ENCODE data around the gene SGIP1.
"Not testable (repeated sequence)": the region's sequence is repeated elsewhere in the genome, so short reads cannot be mapped to it uniquely, and the experiment has no call there.

Gene SGIP1

DNA sequence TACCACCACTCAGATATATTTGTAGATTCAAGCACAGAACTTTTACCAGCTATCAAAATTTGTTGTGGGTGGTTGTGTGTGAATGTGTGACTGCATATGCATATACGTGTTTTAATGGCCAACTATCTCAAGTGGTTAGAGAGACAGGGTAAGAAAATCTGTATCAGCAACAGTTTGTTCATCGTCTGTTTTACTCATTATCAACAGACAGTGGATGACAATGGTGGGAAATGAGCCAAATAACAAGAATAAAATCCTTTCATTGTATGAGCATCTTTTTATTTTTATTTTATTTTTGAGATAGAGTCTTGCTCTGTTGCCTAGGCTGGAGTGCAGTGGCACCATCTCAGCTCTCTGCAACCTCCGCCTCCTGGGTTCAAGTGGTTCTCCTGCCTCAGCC lies 195.6 kb downstream of the SGIP1 start:
- DNase-seq (ENCODE audit: low read depth), result no peak

DNA sequence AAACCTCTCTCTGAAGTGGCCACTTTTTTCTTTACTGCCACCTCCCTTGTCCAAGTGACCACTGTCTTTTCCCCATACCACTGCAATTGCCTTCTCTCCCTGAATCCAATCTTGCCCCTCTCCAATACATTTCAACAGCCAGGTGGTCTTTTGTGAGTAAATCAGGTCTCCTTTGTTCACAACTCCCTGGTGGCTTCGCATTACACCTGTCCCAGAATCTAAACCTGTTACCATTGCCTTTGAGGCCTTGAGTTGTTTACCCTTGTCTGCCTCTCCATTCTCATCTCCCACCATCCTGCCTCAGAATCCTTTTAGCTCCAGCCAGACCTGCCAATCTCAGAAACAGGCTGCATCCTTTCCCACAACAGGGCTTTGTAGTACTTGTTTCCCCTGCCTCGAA lies 196.5 kb downstream of the SGIP1 start:
- no peak for DNase-seq (ENCODE audit: low read depth)

DNA sequence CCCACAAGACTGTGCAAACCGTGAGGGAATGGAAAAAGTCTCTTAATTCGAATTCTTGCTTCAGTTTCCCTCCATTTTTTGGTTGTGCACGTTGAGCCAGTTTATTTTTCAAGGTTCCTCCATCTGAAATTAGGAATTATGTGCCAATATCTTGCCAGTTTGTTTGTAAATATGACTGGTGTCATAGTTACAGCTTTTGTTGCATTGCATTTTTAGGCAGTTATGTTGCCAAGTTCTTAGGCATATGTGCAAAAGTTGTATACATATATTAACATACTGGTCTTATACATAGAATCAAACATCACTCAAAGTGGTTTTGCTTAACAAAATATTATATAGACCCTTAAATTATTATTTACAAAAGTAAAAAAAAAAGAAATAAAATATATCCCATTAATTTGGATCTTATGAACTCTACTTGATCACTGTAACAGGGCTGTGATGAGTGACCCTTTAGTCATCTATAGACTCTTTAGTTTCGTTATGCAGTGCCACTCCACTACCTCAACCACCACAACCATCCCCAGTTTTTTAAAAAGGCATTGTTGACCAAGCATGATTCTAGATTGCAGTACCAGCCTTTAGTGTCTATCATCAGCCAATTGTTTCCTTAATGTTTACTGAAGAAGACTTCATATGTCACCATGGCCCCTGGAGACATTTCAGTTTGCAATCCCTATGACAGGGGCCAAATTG lies 197.4 kb downstream of the SGIP1 start:
- no peak for DNase-seq (ENCODE audit: low read depth)

GRCh38 chr1:66732407-66733166 lies 198.6 kb downstream of the SGIP1 start:
- peak; percentile 22 for DNase-seq (ENCODE audit: low read depth)

GRCh38 chr1:66733348-66734017 lies 199.5 kb downstream of the SGIP1 start:
- peak; percentile 10 for DNase-seq (ENCODE audit: low read depth)

DNA sequence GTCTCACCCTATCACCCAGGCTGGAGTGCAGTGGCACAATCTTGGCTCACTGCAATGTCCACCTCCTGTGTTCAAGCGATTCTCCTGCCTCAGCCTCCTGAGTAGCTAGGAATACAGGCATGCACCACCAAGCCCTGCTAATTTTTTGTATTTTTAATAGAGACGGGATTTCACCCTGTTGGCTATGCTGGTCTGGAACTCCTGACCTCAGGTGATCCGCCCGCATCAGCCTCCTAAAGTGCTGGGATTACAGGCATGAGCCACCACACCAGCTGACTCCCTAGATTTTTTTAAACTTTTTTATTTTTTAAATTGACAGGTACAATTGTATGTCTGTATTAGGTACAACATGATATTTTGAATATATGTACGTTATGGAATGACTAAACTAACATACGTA lies 200.6 kb downstream of the SGIP1 start:
- DNase-seq (ENCODE audit: low read depth), result not testable (repeated sequence)

GRCh38 chr1:66737836-66738235 lies 203.9 kb downstream of the SGIP1 start:
- no peak for DNase-seq (ENCODE audit: low read depth)

GRCh38 chr1:66739401-66740157 lies 205.6 kb downstream of the SGIP1 start:
- no peak for DNase-seq (ENCODE audit: low read depth)

- DNase-seq (ENCODE audit: low read depth), result no peak
Observed at GRCh38 chr1:66745451-66745850, 211.5 kb downstream of the SGIP1 start.

DNA sequence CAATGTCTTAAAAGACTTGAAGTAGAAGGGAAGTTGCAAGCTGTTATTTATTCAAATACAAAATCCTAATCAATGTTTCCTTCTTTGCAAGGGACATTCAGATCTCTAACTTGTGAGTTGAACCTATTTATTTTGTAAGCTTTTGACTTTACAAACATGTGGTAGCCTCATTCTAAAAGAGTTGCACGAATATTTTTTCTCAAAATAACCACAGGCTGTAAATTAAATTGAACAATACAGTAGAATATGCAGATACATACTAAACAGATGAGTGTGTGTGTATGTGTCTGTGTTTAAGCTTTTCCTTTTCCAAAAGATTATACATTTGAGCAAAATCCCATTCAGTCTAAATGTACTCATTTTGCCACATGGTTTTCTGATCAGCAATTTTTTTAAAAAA lies 213.5 kb downstream of the SGIP1 start:
- DNase-seq (ENCODE audit: low read depth), result peak; percentile 26

DNA sequence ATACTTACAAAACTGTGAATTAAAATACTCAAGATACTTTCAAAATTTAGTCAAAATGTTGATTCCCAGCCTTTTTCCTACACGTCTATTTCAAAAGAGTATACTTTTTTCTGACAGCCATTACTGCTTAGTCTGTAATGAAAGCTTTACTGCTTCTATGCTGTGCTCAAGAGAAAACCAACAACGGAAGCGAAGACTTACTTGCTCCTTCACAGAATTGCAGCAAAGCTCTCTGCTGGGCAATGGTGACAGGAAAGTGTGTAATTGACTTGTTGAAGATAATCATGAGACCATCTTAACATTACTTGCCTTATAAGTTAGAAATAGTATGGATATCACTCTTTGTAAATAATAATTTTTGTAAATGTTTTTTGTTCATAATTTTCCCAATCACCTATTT lies 216.6 kb downstream of the SGIP1 start:
- no peak for DNase-seq (ENCODE audit: low read depth)

GRCh38 chr1:66751160-66751559 lies 217.2 kb downstream of the SGIP1 start:
- DNase-seq (ENCODE audit: low read depth), result no peak

DNA sequence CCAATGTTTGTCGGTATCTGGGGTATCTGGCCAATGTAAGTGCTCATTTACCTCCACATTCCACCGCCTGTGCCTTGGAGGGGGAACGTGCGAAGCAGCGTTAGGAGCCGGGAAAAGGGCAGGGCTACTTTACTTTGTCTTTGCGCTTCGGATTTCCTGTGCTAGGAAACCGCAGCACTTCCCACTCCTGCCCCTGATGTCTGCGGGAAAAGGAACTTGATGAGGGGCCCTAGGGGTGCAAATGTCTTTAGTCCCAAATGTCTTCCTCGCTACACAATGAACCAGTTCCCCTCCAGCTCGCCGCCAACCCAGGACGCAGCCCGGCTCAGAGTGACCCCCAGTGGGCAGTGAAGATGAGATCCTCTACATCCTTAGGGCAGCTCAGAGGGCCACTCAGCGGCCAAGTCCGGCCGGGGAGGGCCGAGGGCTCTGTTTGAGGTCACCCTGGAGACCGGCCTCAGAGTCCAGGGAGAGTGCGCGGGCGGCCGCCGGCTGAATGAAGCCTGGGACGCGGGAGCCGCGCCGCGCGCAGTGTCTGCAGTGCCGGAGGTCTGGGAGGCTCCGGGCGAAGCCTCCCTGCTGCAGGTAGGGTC lies 218.1 kb downstream of the SGIP1 start, which contains the start of gene DYNLT5:
TSS of gene DYNLT5 (plus strand) at position 460 of the 593 bp plus-strand sequence. CDS start 2,200 bp downstream, outside the sequence.
- peak; percentile 42 for DNase-seq (ENCODE audit: low read depth)

- DNase-seq (ENCODE audit: low read depth), result no peak
Observed at GRCh38 chr1:66752671-66753371, 218.9 kb downstream of the SGIP1 start.

- no peak for DNase-seq (ENCODE audit: low read depth)
Observed at GRCh38 chr1:66757722-66758240, 223.8 kb downstream of the SGIP1 start.

- DNase-seq (ENCODE audit: low read depth), result no peak
Observed at GRCh38 chr1:66758241-66758755, 224.3 kb downstream of the SGIP1 start.

- no peak for DNase-seq (ENCODE audit: low read depth)
Observed at GRCh38 chr1:66760506-66760905, 226.6 kb downstream of the SGIP1 start.

GRCh38 chr1:66761221-66761620 lies 227.3 kb downstream of the SGIP1 start:
- peak; percentile 66 for DNase-seq (ENCODE audit: low read depth)

DNA sequence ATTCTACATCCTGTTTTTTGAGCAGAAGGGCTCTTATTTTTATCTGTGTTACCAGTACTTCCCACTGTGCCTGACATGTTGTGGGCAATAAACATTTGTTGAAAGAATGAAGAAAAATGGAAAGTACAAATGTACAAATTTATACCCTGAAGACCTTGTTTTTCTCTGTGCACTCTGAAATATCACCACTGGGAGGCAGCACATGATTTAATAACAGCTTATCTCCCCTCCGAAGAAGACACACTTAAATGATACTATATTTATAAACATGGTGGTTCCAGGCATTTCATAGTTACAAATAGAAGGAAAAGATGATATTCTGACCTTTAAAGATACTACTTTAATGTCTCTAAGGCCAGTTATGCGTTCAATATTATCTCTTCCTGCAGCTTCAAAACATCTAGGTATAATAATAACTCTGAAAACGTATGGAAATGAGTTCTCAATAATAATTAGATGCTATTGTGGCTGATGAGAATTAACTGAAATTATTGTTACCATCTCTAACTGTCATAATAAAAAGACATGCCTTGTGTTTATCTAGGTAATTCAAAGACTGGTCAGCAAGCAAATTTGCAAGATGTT lies 231.1 kb downstream of the SGIP1 start:
- peak; percentile 58 for DNase-seq (ENCODE audit: low read depth)

DNA sequence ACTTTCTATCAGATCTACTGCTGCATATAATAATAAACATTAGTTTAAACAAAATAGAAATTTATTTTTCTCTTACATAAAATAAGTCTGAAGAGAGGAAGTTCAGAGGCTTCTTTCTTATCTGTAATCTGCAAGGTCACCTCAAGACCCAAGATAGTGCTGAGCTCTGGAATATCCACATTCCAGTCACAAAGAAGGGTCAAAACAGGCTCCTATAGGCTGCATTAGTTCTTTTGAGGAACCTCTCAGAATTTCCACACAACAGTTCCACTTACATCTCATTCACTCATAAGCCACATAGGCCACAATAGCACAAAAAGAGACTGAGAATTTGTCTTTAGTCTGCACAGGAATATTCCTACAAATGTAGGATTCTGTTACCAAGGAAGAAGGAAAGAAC lies 233.7 kb downstream of the SGIP1 start:
- DNase-seq (ENCODE audit: low read depth), result no peak
